Measurements from ENCODE around the gene FBXO39.

DNA sequence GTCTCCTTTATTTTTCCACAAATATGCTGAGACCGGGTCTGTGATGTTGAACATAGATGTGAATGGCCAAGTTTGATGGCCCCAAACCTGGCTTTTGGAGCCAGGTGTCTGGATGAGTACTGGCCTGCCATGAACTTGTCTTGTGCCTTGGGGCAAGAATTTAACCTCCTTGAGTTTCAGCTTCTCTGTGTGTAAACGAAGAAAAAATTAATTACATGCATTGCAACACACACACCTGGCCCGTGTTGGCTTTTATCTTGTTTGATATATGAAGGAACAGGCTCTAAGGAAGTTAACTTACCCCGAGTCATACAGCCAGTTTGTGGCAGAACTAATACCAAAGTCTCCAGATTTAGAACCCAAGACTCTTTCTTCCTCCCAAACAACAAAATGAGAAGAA lies 13.1 kb downstream of the FBXO39 start:
- TF ChIP-seq, protein P1, sequence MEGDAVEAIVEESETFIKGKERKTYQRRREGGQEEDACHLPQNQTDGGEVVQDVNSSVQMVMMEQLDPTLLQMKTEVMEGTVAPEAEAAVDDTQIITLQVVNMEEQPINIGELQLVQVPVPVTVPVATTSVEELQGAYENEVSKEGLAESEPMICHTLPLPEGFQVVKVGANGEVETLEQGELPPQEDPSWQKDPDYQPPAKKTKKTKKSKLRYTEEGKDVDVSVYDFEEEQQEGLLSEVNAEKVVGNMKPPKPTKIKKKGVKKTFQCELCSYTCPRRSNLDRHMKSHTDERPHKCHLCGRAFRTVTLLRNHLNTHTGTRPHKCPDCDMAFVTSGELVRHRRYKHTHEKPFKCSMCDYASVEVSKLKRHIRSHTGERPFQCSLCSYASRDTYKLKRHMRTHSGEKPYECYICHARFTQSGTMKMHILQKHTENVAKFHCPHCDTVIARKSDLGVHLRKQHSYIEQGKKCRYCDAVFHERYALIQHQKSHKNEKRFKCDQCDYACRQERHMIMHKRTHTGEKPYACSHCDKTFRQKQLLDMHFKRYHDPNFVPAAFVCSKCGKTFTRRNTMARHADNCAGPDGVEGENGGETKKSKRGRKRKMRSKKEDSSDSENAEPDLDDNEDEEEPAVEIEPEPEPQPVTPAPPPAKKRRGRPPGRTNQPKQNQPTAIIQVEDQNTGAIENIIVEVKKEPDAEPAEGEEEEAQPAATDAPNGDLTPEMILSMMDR (conservative IDR thresholded peaks at IDR 0.05; ENCODE audit: low read depth, low read length) = no peak
- TF ChIP-seq EZH2 (IDR thresholded peaks at IDR 0.05; ENCODE audit: borderline replicate concordance, low read depth, low read length, poor library complexity, severe bottlenecking) = no peak
